Measurements from ENCODE around the gene ERAL1. TPM values are rescaled to one million over a fixed set of nuclear protein-coding genes. Genes with fewer than 3 reads are reported as not detected.
A peak's percentile ranks its signal among the peaks of the same experiment; 100 is the strongest.

ERAL1 gene
- total and polyA plus RNA-seq, 2 of the 8 experiments (the other 6 are each of a cell fraction or from before 2014, with no cell fraction given): 67.8 to 122 TPM

GRCh38 chr17:28896884-28897768, 42.3 kb downstream of the ERAL1 start, which contains the start of gene FLOT2:
Gene FLOT2 (minus strand): TSS chr17:28897733. CDS start chr17:28897574, 159 bp downstream.
- no peak within 1 kb of the TSS; the same call in 1 of the 2 replicates for H2AK5ac ChIP-seq (ENCODE audit: low read depth, low read length)
- ChIA-PET POLR2A (ENCODE audit: partially characterized antibody) (interaction anchor here (0.5 to 5.2 kb wide), 31 partner anchors 10 to 186 kb away, joined by 3 to 51 read pairs (median 5); partner anchors contain the start of genes FAM222B, PHF12, PROCA1 and RPL23A), CTCF (ENCODE audit: partially characterized antibody) (interaction anchor here (0.8 to 7.3 kb wide), 18 partner anchors 10 to 348 kb away, joined by 3 to 47 read pairs (median 7); partner anchors contain the start of genes NEK8 and TLCD1)
- peak within 1 kb of the TSS; percentile 68 to 71 for H3K4me2 ChIP-seq (ENCODE audit: insufficient read depth in 1 of 2, low read depth in 2 of 2, low read length in 2 of 2)
- peak within 1 kb of the TSS; percentile 94 for H4K8ac ChIP-seq (ENCODE audit: extremely low read depth, insufficient read depth, low read length)
- peak within 1 kb of the TSS; percentile 61 for H4K5ac ChIP-seq (ENCODE audit: insufficient read length, low read depth, low read length)
- peaks cover 4 to 27% of the 10 kb centered on the region in 2 experiments for H3K79me2 ChIP-seq (ENCODE audit: control insufficient read depth in 1 of 2, insufficient read depth in 2 of 2, low read length in 2 of 2)
- no peak within 1 kb of the TSS for H2BK12ac ChIP-seq (ENCODE audit: low read depth, low read length)
- peak within 1 kb of the TSS; percentile 61 for H4K91ac ChIP-seq (replicated peaks; ENCODE audit: insufficient read length, low read length)
- no peak within 1 kb of the TSS; the same call in 1 of the 2 replicates for H2AFZ ChIP-seq (ENCODE audit: low read length)
- 0 out of 2 replicates have a peak within 1 kb of the TSS, but pooled peaks have one; percentile 29 for H2BK15ac ChIP-seq (ENCODE audit: low read length)
- FAIRE-seq: no peak
- H3K27ac ChIP-seq (ENCODE audit: low read depth, low read length): peak within 1 kb of the TSS; percentile 68; the same call in 1 of the 2 replicates
- peak within 1 kb of the TSS; percentile 87; the same call in 1 of the 2 replicates for H2BK5ac ChIP-seq (ENCODE audit: low read depth, low read length)
- H3K9ac ChIP-seq (replicated peaks in 1 of 4; ENCODE audit: extremely low read depth in 1 of 4, low read depth in 3 of 4, low read length in 3 of 4): peak within 1 kb of the TSS; percentile 42 to 85 (median 72)
- 2% methylated on average over 24 of the region's 73 CpGs; no CpG with 5 or more reads in 1 of the 2 experiments for WGBS, 2 experiments (ENCODE audit: extremely low coverage in 1 of 2, insufficient coverage in 1 of 2, insufficient read length in 1 of 2, insufficient replicate concordance in 2 of 2, low coverage in 1 of 2, low lambda C conversion rate in 2 of 2, missing lambda C conversion rate in 1 of 2)
- no peaks in the 10 kb centered on the region for H3K27me3 ChIP-seq (replicated peaks in 1 of 4; ENCODE audit: control insufficient read depth in 3 of 4, extremely low read depth in 1 of 4, insufficient read depth in 3 of 4, low read length in 3 of 4)
- peaks cover 2 to 18% (median 8%) of the 10 kb centered on the region in 4 experiments for H3K4me1 ChIP-seq (replicated peaks in 1 of 4; ENCODE audit: control insufficient read depth in 3 of 4, insufficient read depth in 4 of 4, low read length in 3 of 4)
- H4K20me1 ChIP-seq (replicated peaks in 1 of 2; ENCODE audit: control insufficient read depth in 1 of 2, insufficient read depth in 2 of 2, low read length in 2 of 2): peaks cover 0 to 2% of the 10 kb centered on the region in 2 experiments
- H2BK120ac ChIP-seq (replicated peaks; ENCODE audit: low read depth, low read length): no peak within 1 kb of the TSS
- peaks cover 11% of the 10 kb centered on the region for H3K79me1 ChIP-seq (ENCODE audit: low read depth, low read length)
- no peaks in the 10 kb centered on the region for H3K9me3 ChIP-seq (ENCODE audit: insufficient read depth in 2 of 2, low read depth in 1 of 2, low read length in 1 of 2)
- peak within 1 kb of the TSS; percentile 98 for H3K18ac ChIP-seq (ENCODE audit: extremely low read depth, low read length)
- H3K23ac ChIP-seq (ENCODE audit: insufficient read length): no peak within 1 kb of the TSS
- peak within 1 kb of the TSS; percentile 90 for H3K56ac ChIP-seq (replicated peaks; ENCODE audit: insufficient read length, low read depth, low read length)
- no peak within 1 kb of the TSS for H2BK20ac ChIP-seq (ENCODE audit: low read length)
- H3K4me3 ChIP-seq (ENCODE audit: extremely low read depth in 1 of 4, insufficient read depth in 2 of 4, low read depth in 3 of 4, low read length in 4 of 4): peak within 1 kb of the TSS; percentile 79 to 94 (median 89)
- H3K23me2 ChIP-seq (ENCODE audit: low read depth, low read length): peaks cover 6% of the 10 kb centered on the region; the same call in 1 of the 2 replicates
- H3K4ac ChIP-seq (replicated peaks; ENCODE audit: insufficient read length, low read depth, low read length): no peak within 1 kb of the TSS
- H3K14ac ChIP-seq (ENCODE audit: insufficient read length): no peak within 1 kb of the TSS
- no peaks in the 10 kb centered on the region; a peak in 1 of 8 replicates for H3K36me3 ChIP-seq (ENCODE audit: control insufficient read depth in 2 of 4, insufficient read depth in 4 of 4, low read length in 3 of 4)
- DNase-seq (ENCODE audit: low read depth in 1 of 2, low spot score in 2 of 2): peak; percentile 38 to 83
- TF ChIP-seq CBX8 (IDR thresholded peaks at IDR 0.05; ENCODE audit: borderline replicate concordance, low read depth, low read length) (no peak), RFX5 (IDR thresholded peaks at IDR 0.05; ENCODE audit: borderline replicate concordance, low read depth, low read length) (no peak), GABPA (IDR thresholded peaks at IDR 0.05; ENCODE audit: borderline replicate concordance, insufficient read depth, low read length) (no peak), TCF12 (IDR thresholded peaks at IDR 0.05; ENCODE audit: low read depth, low read length) (no peak), FOSL1 (IDR thresholded peaks at IDR 0.05; ENCODE audit: insufficient read depth, low read depth, low read length) (no peak), ATF2 (IDR thresholded peaks at IDR 0.05; ENCODE audit: low read length) (no peak), USF2 (IDR thresholded peaks at IDR 0.05; ENCODE audit: low read length) (no peak)

Data from H1 (cell line).